Stimulated activated naive B cell treated with anti-CD40 and anti-IgM and Interleukin-4, amounts not matched to agents 10 μg/mL and 1 μg/mL and 100 μg/mL, for 72 hours (primary cell): ENCODE measurements around the gene CD163L1.
"Not testable (repeated sequence)": the region's sequence is repeated elsewhere in the genome, so short reads cannot be mapped to it uniquely, and the experiment has no call there.

Source experiments
- ATAC-seq, 2 donors: fragments of 150-1000 bp; cut with Tn5 transposase; replicated peaks; 2 replicates each; pipeline ENCODE4 v1.10.0; 2021; ENCODE audit warnings: moderate library complexity in 1 of 2
- DNase-seq: peaks from one replicate; pipeline ENCODE4 v3.0.0; 2021
- H3K27ac Mint-ChIP-seq: one replicate; pipeline ENCODE4 v1.8.0; 2022; ENCODE audit warnings: mild to moderate bottlenecking, mixed read lengths
- H3K27me3 Mint-ChIP-seq, 2 donors: one replicate each; pipeline ENCODE4 v1.8.0; 2022; ENCODE audit warnings: mixed read lengths in 2 of 2
- H3K36me3 Mint-ChIP-seq, 2 donors: one replicate each; pipeline ENCODE4 v1.8.0; 2022; ENCODE audit warnings: mixed read lengths in 2 of 2, mild to moderate bottlenecking in 1 of 2
- H3K4me1 Mint-ChIP-seq, 2 donors: one replicate each; pipeline ENCODE4 v1.8.0; 2022; ENCODE audit warnings: mixed read lengths in 2 of 2, mild to moderate bottlenecking in 1 of 2
- H3K4me3 Mint-ChIP-seq, 2 donors: one replicate each; pipeline ENCODE4 v1.8.0; 2022; ENCODE audit warnings: mild to moderate bottlenecking in 2 of 2, mixed read lengths in 2 of 2, moderate library complexity in 1 of 2
- H3K9me3 Mint-ChIP-seq, 2 donors: one replicate each; pipeline ENCODE4 v1.8.0; 2022; ENCODE audit warnings: mixed read lengths in 2 of 2, mild to moderate bottlenecking in 1 of 2

Gene CD163L1

DNA sequence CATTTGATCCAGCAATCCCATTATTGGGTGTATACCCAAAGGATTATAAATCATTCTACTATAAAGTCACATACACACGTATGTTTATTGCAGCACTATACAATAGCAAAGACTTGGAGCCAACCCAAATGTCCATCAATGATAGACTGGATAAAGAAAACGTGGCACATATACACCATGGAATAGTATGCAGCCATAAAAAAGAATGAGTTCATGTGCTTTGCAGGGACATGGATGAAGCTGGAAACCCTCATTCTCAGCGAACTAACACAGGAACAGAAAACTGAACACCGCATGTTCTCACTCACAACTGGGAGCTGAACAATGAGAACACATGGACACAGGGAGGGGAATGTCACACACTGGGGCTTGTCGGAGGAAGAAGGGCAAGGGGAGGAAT is 106.2 kb downstream of the CD163L1 start:
- H3K36me3 Mint-ChIP-seq, H3K4me3 Mint-ChIP-seq, H3K27me3 Mint-ChIP-seq, H3K27ac Mint-ChIP-seq, DNase-seq, H3K4me1 Mint-ChIP-seq, ATAC-seq, H3K9me3 Mint-ChIP-seq: not testable (repeated sequence)

DNA sequence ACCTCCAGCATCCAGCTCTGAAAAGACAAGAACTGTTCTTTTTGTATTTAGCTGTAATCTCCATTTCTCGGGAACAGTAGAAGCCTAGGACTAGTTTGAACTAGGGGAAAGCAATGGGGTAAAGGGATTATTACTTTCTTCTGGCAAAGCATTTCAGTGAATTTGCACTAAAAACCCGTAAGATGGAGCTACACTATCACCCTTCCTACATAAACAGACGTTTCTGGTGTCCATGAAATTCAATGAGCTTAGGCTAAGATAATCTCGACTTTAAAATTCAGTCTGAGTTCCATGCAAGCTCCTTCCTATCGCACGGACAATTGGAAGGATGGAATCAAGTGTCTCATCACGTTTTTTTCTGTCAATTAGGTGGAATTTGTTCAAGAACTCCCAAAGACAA is 116.0 kb downstream of the CD163L1 start:
- no peak for ATAC-seq
- H3K36me3 Mint-ChIP-seq: peaks cover 0 to 2% of the 10 kb centered on the region in 2 donors
- H3K27ac Mint-ChIP-seq: no peak overlapping the region
- H3K9me3 Mint-ChIP-seq: peaks cover 4 to 9% of the 10 kb centered on the region in 2 donors
- H3K4me1 Mint-ChIP-seq: no peaks in the 10 kb centered on the region
- H3K4me3 Mint-ChIP-seq: no peak overlapping the region
- DNase-seq: no peak
- peaks cover 19 to 34% of the 10 kb centered on the region in 2 donors for H3K27me3 Mint-ChIP-seq

DNA sequence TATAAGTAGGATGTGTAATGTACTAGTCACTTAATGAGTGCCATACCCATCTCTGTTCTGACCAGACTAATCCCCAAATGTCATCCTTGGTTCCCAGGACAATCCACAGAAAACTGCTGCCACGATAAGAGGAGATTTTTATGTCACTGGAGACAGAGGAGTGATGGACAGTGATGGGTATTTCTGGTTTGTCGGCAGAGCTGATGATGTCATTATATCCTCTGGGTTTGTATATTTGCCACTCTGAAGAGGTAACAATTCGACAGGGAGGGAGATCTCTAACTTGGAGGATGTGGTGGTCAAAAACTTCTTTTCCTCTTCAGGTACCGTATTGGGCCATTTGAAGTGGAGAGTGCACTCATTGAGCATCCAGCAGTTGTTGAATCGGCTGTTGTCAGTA is 119.8 kb downstream of the CD163L1 start:
- Mint-ChIP-seq H3K27me3 (peaks cover 8 to 10% of the 10 kb centered on the region in 2 donors), H3K9me3 (no peaks in the 10 kb centered on the region), H3K4me1 (no peaks in the 10 kb centered on the region), H3K4me3 (no peak overlapping the region), H3K36me3 (no peaks in the 10 kb centered on the region), H3K27ac (no peak overlapping the region)
- DNase-seq: no peak
- no peak for ATAC-seq

DNA sequence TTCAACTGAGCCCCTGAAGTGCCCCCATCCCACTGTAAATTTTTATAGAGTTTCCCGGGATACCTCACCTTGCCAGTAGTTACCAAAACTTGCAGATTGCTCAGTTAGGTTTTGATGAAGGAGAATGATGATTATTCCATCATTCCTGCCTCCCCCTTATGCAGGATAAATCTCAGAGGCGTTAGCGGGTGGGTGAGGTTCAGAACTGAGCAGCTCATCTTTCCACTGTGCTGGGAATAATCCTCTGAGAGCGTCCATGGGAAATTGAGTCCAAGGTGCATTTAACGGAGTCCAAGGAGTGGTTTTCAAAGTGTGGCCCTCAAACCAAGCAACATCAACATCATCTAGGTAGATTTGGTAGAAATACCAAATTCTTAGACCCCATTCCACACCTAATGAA is 121.4 kb downstream of the CD163L1 start:
- Mint-ChIP-seq H3K27me3 (peaks cover 3 to 5% of the 10 kb centered on the region in 2 donors), H3K4me1 (no peaks in the 10 kb centered on the region), H3K4me3 (no peak overlapping the region), H3K9me3 (no peaks in the 10 kb centered on the region), H3K27ac (no peak overlapping the region), H3K36me3 (no peaks in the 10 kb centered on the region)
- ATAC-seq (no peak), DNase-seq (no peak)

GRCh38 chr12:7321624-7322023 is 122.3 kb downstream of the CD163L1 start:
- DNase-seq: no peak
- Mint-ChIP-seq H3K9me3 (no peaks in the 10 kb centered on the region), H3K36me3 (no peaks in the 10 kb centered on the region), H3K4me3 (no peak overlapping the region), H3K27ac (no peak overlapping the region), H3K4me1 (no peaks in the 10 kb centered on the region), H3K27me3 (peaks cover 0 to 5% of the 10 kb centered on the region in 2 donors)
- ATAC-seq: no peak

DNA sequence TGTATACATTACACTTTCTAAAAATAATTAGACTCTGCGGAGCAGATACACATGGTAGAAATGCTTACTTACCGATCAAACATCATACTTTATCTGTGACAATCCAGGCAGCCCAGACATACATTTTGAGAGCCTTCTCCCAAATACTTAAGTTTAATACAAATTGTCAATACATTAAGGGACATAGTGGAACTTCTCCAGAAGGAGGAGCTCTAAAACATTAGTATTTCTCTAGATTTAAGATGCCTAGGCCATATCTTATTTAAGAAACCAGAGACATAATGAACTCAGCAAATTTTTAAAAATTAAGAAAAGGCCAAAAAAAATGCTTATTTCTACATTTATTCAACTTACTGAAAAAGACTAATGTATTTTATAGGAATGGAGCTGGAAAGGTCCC is 124.0 kb downstream of the CD163L1 start:
- Mint-ChIP-seq H3K27me3 (peaks cover 0 to 5% of the 10 kb centered on the region in 2 donors), H3K36me3 (no peaks in the 10 kb centered on the region), H3K9me3 (no peaks in the 10 kb centered on the region), H3K4me1 (no peaks in the 10 kb centered on the region), H3K4me3 (no peak overlapping the region), H3K27ac (no peak overlapping the region)
- DNase-seq: no peak
- ATAC-seq: no peak

DNA sequence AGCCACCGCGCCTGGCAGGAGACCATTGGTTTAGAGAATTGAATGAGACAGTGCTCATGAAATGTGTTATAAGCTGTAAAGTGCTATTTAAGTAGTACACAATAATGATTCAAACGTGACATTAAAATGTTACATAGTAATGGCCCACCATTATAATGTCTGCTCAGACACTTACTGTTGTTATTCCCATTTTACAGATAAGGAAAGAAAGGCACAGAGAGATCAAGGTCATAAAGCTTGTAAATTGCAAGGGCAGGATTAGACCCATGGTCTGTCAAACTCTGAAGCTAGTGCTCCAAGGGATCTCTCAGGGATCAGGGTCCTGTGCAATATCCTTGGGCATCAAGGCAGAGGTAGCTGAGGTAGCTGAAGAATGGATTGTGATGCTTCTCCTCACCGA is 133.9 kb downstream of the CD163L1 start:
- H3K9me3 Mint-ChIP-seq: peaks cover 0 to 3% of the 10 kb centered on the region in 2 donors
- H3K27me3 Mint-ChIP-seq: peaks cover 4 to 7% of the 10 kb centered on the region in 2 donors
- no peaks in the 10 kb centered on the region for H3K4me1 Mint-ChIP-seq

More for the DNA sequence above, 133.9 kb downstream of the CD163L1 start:
- DNase-seq (no peak), ATAC-seq (no peak)
- Mint-ChIP-seq H3K4me3 (no peak overlapping the region), H3K27ac (no peak overlapping the region), H3K36me3 (no peaks in the 10 kb centered on the region)
